K562 (cell line): ENCODE results near the gene COQ4. TPM values are rescaled to one million over a fixed set of nuclear protein-coding genes. Genes with fewer than 3 reads are reported as not detected.

Experiments
- ATAC-seq: fragments of 200-7000 bp; cut with Tn5 transposase; 3 replicates; pipeline ENCODE4 v1.9.1; 2020; ENCODE audit warnings: moderate library complexity
- BruUV-seq: library from RNA; stranded (reverse); fragments of 400-500 nt; replicated peaks from 2 replicates; lab custom pipeline; 2021; lab: Mats Ljungman, UMichigan
- CTCF ChIA-PET: fragments of 300-600 bp; formaldehyde crosslinking; extraction: SDS; loops from one replicate; lab custom pipeline; 2021; ENCODE audit warnings: low intra/inter-chr PET ratio; lab: Yijun Ruan, JAX
- POLR2A ChIA-PET: fragments of 300-600, 350-650 bp; sonication (Branson Sonifier 250); formaldehyde crosslinking; extraction: SDS; loops from one replicate; lab custom pipeline; 2021; ENCODE audit warnings: antibody characterized with exemption, inconsistent platforms; lab: Yijun Ruan, JAX
- DNase-seq, 4 experiments: peaks; one replicate each; pipeline versions ENCODE4 v3.0.0 to v3.0.0-alpha.2; 2011 to 2018; ENCODE audit warnings: low spot score in 3 of 4, mixed read lengths in 3 of 4; ENCODE audit errors: extremely low read depth in 1 of 4
- FAIRE-seq: peaks from 2 replicates; lab custom pipeline; 2011; peaks lifted over from hg19 to GRCh38; lab: Jason Lieb, UNC
- H2AFZ ChIP-seq: 2 replicates; pipeline ENCODE4 v1.6.0; 2011; ENCODE audit warnings: low read depth, low read length, control low read depth, inconsistent platforms
- H3K27ac ChIP-seq: fragments of 200-600 bp; 3 replicates; pipeline ENCODE4 v1.8.0; 2011; ENCODE audit warnings: low read depth, mild to moderate bottlenecking, control low read depth, inconsistent platforms, low read length, moderate library complexity, mixed read lengths; ENCODE audit errors: extremely low read depth
- H3K27me3 ChIP-seq, 2 experiments: fragments of 300-600 bp in 1 of 2; 2 replicates in 1 of 2; 3 replicates in 1 of 2; pipeline versions ENCODE4 v1.6.0 to v1.8.0; 2011; ENCODE audit warnings: inconsistent platforms in 2 of 2, low read length in 2 of 2, mild to moderate bottlenecking in 1 of 2, mixed read lengths in 1 of 2, moderate library complexity in 1 of 2; ENCODE audit not compliant: control insufficient read depth in 2 of 2, insufficient read depth in 2 of 2
- H3K36me3 ChIP-seq: fragments of 300-600 bp; 3 replicates; pipeline ENCODE4 v1.8.0; 2011; ENCODE audit warnings: mild to moderate bottlenecking, low read length, inconsistent platforms; ENCODE audit not compliant: control insufficient read depth, insufficient read depth
- H3K4me1 ChIP-seq, 2 experiments: fragments of 200-600 bp in 1 of 2; replicated peaks in 1 of 2; 2 replicates in 1 of 2; 3 replicates in 1 of 2; pipeline versions ENCODE4 v1.5.1 to v1.8.0; 2011; ENCODE audit warnings: inconsistent platforms in 2 of 2, low read length in 2 of 2, mild to moderate bottlenecking in 1 of 2, mixed read lengths in 1 of 2, moderate library complexity in 1 of 2; ENCODE audit not compliant: control insufficient read depth in 2 of 2, insufficient read depth in 2 of 2
- H3K4me2 ChIP-seq: 2 replicates; pipeline ENCODE4 v1.6.1; 2011; ENCODE audit warnings: low read length, control low read depth, inconsistent platforms, mixed read lengths; ENCODE audit not compliant: insufficient read depth
- H3K4me3 ChIP-seq: fragments of 200-600 bp; sonication (generic), shearing (Covaris generic); 2 replicates; pipeline ENCODE4 v1.5.1; 2016; ENCODE audit warnings: control low read depth, inconsistent platforms
- H3K79me2 ChIP-seq: fragments of 200-600 bp; 3 replicates; pipeline ENCODE4 v1.8.0; 2011; ENCODE audit warnings: low read length, inconsistent platforms; ENCODE audit not compliant: control insufficient read depth, insufficient read depth
- H3K9ac ChIP-seq, 2 experiments: 2 replicates each; pipeline versions ENCODE4 v1.6.0 to v1.6.1; 2011; ENCODE audit warnings: low read depth in 2 of 2, low read length in 2 of 2, control low read depth in 1 of 2, inconsistent platforms in 1 of 2, mild to moderate bottlenecking in 1 of 2, mixed read lengths in 1 of 2; ENCODE audit not compliant: insufficient read depth in 1 of 2
- H3K9me1 ChIP-seq: one replicate; pipeline ENCODE4 v1.6.0; 2011; ENCODE audit warnings: inconsistent platforms, mild to moderate bottlenecking, low read length, moderate library complexity; ENCODE audit not compliant: control insufficient read depth, insufficient read depth
- H3K9me3 ChIP-seq: replicated peaks from 2 replicates; pipeline ENCODE4 v1.5.1; 2011; ENCODE audit warnings: low read depth, low read length, inconsistent platforms; ENCODE audit not compliant: control insufficient read depth, insufficient read depth
- H4K20me1 ChIP-seq: replicated peaks from 2 replicates; pipeline ENCODE4 v1.6.1; 2011; ENCODE audit warnings: low read length, inconsistent platforms, mixed read lengths; ENCODE audit not compliant: control insufficient read depth, insufficient read depth
- GTF2E2 ChIP-seq: fragments of 200-800 bp; sonication (Bioruptor generic); IDR thresholded peaks from 2 replicates; pipeline ENCODE4 v1.6.1; 2016; ENCODE audit warnings: missing genetic modification characterization, missing compliant biosample characterization
- HDAC2 ChIP-seq: fragments of 450-650 bp; IDR thresholded peaks from 2 replicates; pipeline ENCODE4 v1.6.1; 2016; ENCODE audit warnings: mild to moderate bottlenecking
- PHF20 ChIP-seq: fragments of 450-650 bp; IDR thresholded peaks from 2 replicates; pipeline ENCODE4 v1.6.1; 2018; ENCODE audit not compliant: partially characterized antibody
- RBBP5 ChIP-seq: fragments of 200-600 bp; sonication (generic); IDR thresholded peaks from 2 replicates; pipeline ENCODE4 v1.6.1; 2012; ENCODE audit warnings: borderline replicate concordance, mild to moderate bottlenecking, low read length, control low read depth, inconsistent platforms; ENCODE audit not compliant: insufficient read depth, poor library complexity, severe bottlenecking
- RFX1 ChIP-seq: fragments of 450-650 bp; IDR thresholded peaks from 2 replicates; pipeline ENCODE4 v1.6.1; 2016; ENCODE audit warnings: mild to moderate bottlenecking, moderate library complexity
- SAP30 ChIP-seq: fragments of 200-600 bp; sonication (generic); IDR thresholded peaks from 2 replicates; pipeline ENCODE4 v1.6.1; 2012; ENCODE audit warnings: borderline replicate concordance, low read depth, mild to moderate bottlenecking, moderate library complexity, low read length, control low read depth, inconsistent platforms; ENCODE audit not compliant: insufficient read depth, poor library complexity, severe bottlenecking
- SIN3A ChIP-seq, 2 experiments: fragments of 150-350 bp in 1 of 2; IDR thresholded peaks; 2 replicates each; pipeline ENCODE4 v1.6.1; 2011 to 2016; ENCODE audit warnings: borderline replicate concordance in 2 of 2, low read depth in 2 of 2, low read length in 2 of 2, mild to moderate bottlenecking in 2 of 2, moderate library complexity in 2 of 2; ENCODE audit not compliant: control insufficient read depth in 1 of 2
- STAT5A ChIP-seq: IDR thresholded peaks from 2 replicates; pipeline ENCODE4 v1.6.1; 2012; ENCODE audit warnings: low read length, inconsistent platforms, borderline replicate concordance
- ZBTB26 ChIP-seq: fragments of 450-650 bp; formaldehyde crosslinking; IDR thresholded peaks from 2 replicates; pipeline ENCODE4 v1.4.0; 2022; ENCODE audit warnings: missing genetic modification characterization
- ZC3H8 ChIP-seq: fragments of 450-650 bp; IDR thresholded peaks from 2 replicates; pipeline ENCODE4 v1.6.1; 2017
- ZKSCAN8 ChIP-seq: fragments of 200-800 bp; sonication (Bioruptor generic); IDR thresholded peaks from 2 replicates; pipeline ENCODE4 v1.6.1; 2016; ENCODE audit warnings: missing genetic modification characterization, missing compliant biosample characterization
- ZNF277 ChIP-seq: fragments of 250-450 bp; sonication (Bioruptor Pico); IDR thresholded peaks from 2 replicates; pipeline ENCODE4 v1.8.0; 2022; ENCODE audit warnings: inconsistent platforms, mild to moderate bottlenecking, moderate library complexity, borderline replicate concordance
- ZNF584 ChIP-seq: fragments of 200-800 bp; sonication (Bioruptor generic); IDR thresholded peaks from 2 replicates; pipeline ENCODE4 v1.6.1; 2016; ENCODE audit warnings: low read depth, mild to moderate bottlenecking, missing genetic modification characterization, missing compliant biosample characterization
- WGBS: fragments of 100-300 bp; shearing (Covaris generic); methylation state at CpG from one replicate; pipeline ENCODE4 v1.1.6; 2016; ENCODE audit warnings: low coverage, mixed read lengths; ENCODE audit not compliant: insufficient coverage; ENCODE audit errors: missing lambda C conversion rate; 5-methylcytosine and 5-hydroxymethylcytosine counted together
- in situ Hi-C: fragments of 300-500 bp; cut with MboI; formaldehyde crosslinking; loops from 4 replicates; pipeline ENCODE4 v1.15.0; 2018; ENCODE audit warnings: inconsistent platforms, mixed read lengths
- intact Hi-C: fragments of 100-400 bp; cut with micrococcal nuclease; formaldehyde crosslinking; loops from 2 replicates; pipeline ENCODE4 v1.14.2; 2022
- polyA plus RNA-seq, 8 experiments: library from polyadenylated mRNA; depleted of rRNA in 4 of 8; stranded (reverse) in 5 of 8; unstranded in 3 of 8; fragments of >200 nt; fragmentation: Nextera tagmentation in 2 of 8; fragmentation: Illumina TruSeq in 1 of 8; extraction: Ambion mirVana in 2 of 8; extraction: Trizol in 1 of 8; gene quantifications; 2 replicates each; pipeline versions ENCODE4 v1.2.1 to v1.2.3, GENCODE V29; 2011 to 2014; ENCODE audit warnings: inconsistent platforms in 1 of 8, missing spikeins in 1 of 8
- total RNA-seq, 7 experiments: library from RNA; depleted of rRNA in 6 of 7; stranded (reverse); fragments of >200 nt in 6 of 7; fragmentation: Illumina TruSeq in 2 of 7; extraction: Trizol in 2 of 7; gene quantifications; 2 replicates each; pipeline versions ENCODE4 v1.2.1 to v1.2.3, GENCODE V29; 2011 to 2021; ENCODE audit warnings: low replicate concordance in 1 of 7
- TF ChIP-seq, protein P1 (sequence below): fragments of 450-650 bp; formaldehyde crosslinking; conservative IDR thresholded peaks from 2 replicates; pipeline ENCODE4 v1.4.0; 2022; ENCODE audit warnings: mild to moderate bottlenecking, missing genetic modification characterization

The COQ4 gene
- total and polyA plus RNA-seq, 9 of the 15 experiments (the other 6 are each of a cell fraction or from before 2014, with no cell fraction given): 9.1 to 135 (median 67.2) TPM

GRCh38 chr9:128371630-128372117 is 49.0 kb downstream of the COQ4 start (continued):
- TF ChIP-seq RBBP5 (peak; percentile 11), SAP30 (peak; percentile 56), HDAC2 (peak; percentile 5; the same call in 1 of the 2 replicates), PHF20 (peak; percentile 1), SIN3A (IDR thresholded peaks at IDR 0.05; ENCODE audit: borderline replicate concordance in 2 of 2, control insufficient read depth in 1 of 2, low read depth in 2 of 2, low read length in 2 of 2) (0 out of 4 replicates have a peak, but pooled peaks of 1 of the 2 experiments have one; percentile 33), GTF2E2 (tag) (0 out of 2 replicates have a peak, but pooled peaks have one; percentile 5)
- TF ChIP-seq, all 486 proteins: peak for 11

GRCh38 chr9:128372188-128372641 is 49.6 kb downstream of the COQ4 start:
- Histone ChIP-seq H3K4me3 (peak overlapping the region; percentile 84), H4K20me1 (no peaks in the 10 kb centered on the region), H3K9me1 (no peaks in the 10 kb centered on the region), H3K9ac (peak overlapping the region; percentile 46 to 83), H3K36me3 (peaks cover 27% of the 10 kb centered on the region), H3K79me2 (peaks cover 53% of the 10 kb centered on the region), H3K27me3 (no peaks in the 10 kb centered on the region), H2AFZ (no peak overlapping the region), H3K27ac (peak overlapping the region; percentile 75; the same call in 2 of the 3 replicates), H3K9me3 (no peaks in the 10 kb centered on the region), H3K4me1 (peaks cover 13 to 14% of the 10 kb centered on the region in 2 experiments), H3K4me2 (peak overlapping the region; percentile 96)
- ATAC-seq: no peak
- DNase-seq: no peak
- intact Hi-C loops: no loop called here
- in situ Hi-C loops: loop anchor here (25.0 kb wide), 1 partner anchor 610 kb away; no protein-coding TSS in a partner anchor
- ChIA-PET CTCF (no interaction called here), POLR2A (interaction anchor here (0.6 to 2.2 kb wide), 3 partner anchors 11 to 560 kb away, joined by 3 to 11 read pairs (median 9); no protein-coding TSS in a partner anchor)
- peak; percentile 29 for FAIRE-seq
- WGBS: 9% methylated on average over 4 of the region's 4 CpGs
- no TSS peak for BruUV-seq
- TF ChIP-seq ZC3H8: no peak
- TF ChIP-seq RFX1: no peak
- no peak for TF ChIP-seq ZKSCAN8 (CRISPR knock-in tag)
- no peak for TF ChIP-seq STAT5A
- TF ChIP-seq, protein P1, sequence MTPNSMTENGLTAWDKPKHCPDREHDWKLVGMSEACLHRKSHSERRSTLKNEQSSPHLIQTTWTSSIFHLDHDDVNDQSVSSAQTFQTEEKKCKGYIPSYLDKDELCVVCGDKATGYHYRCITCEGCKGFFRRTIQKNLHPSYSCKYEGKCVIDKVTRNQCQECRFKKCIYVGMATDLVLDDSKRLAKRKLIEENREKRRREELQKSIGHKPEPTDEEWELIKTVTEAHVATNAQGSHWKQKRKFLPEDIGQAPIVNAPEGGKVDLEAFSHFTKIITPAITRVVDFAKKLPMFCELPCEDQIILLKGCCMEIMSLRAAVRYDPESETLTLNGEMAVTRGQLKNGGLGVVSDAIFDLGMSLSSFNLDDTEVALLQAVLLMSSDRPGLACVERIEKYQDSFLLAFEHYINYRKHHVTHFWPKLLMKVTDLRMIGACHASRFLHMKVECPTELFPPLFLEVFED (CRISPR knock-in tag): no peak
- TF ChIP-seq ZNF584 (CRISPR knock-in tag): no peak
- no peak for TF ChIP-seq PHF20
- TF ChIP-seq ZBTB26 (CRISPR knock-in tag): 0 out of 2 replicates have a peak, but pooled peaks have one; percentile 25
- TF ChIP-seq ZNF277 (CRISPR knock-in tag): no peak
